Suppressor macrophage treated with lipopolysaccharide for 4 hours (primary cell): Measurements from ENCODE around the gene NTS.

Source experiments
- DNase-seq: peaks from one replicate; pipeline ENCODE4 v3.0.0-alpha.2; 2020

The NTS gene

GRCh38 chr12:85923767-85924331 is 49.8 kb downstream of the NTS start:
- DNase-seq = peak; percentile 6

GRCh38 chr12:85927166-85927565 is 53.1 kb downstream of the NTS start:
- DNase-seq = no peak
